Pancreas (tissue), 10 donors: Measurements from ENCODE around the gene ASRGL1. TPM values are rescaled to one million over a fixed set of nuclear protein-coding genes. Genes with fewer than 3 reads are reported as not detected.

Source experiments
- ATAC-seq, 4 donors: fragments of 200-7000 bp; cut with Tn5 transposase; one replicate each; pipeline versions ENCODE4 v1.8.0 to v1.9.1; 2020; ENCODE audit warnings: mild to moderate bottlenecking in 4 of 4, moderate library complexity in 4 of 4
- DNase-seq, 6 donors: peaks; one replicate each; pipeline ENCODE4 v3.0.0-alpha.2; 2020
- FAIRE-seq: peaks from 2 replicates; lab custom pipeline; 2012; peaks lifted over from hg19 to GRCh38; lab: Jason Lieb, UNC
- H3K27ac ChIP-seq, 4 donors: fragments of 200-600 bp; sonication (generic); 1 replicate in 3 of 4; 2 replicates in 1 of 4; pipeline versions ENCODE4 v1.5.0 to v1.8.0; 2020
- H3K27me3 ChIP-seq, 4 donors: fragments of 200-600 bp; one replicate each; pipeline ENCODE4 v1.8.0; 2021
- H3K36me3 ChIP-seq, 3 donors: fragments of 200-600 bp; sonication (generic) in 1 of 3; one replicate each; pipeline versions ENCODE4 v1.5.0 to v1.8.0; 2020 to 2021
- H3K4me1 ChIP-seq, 3 donors: fragments of 200-600 bp; one replicate each; pipeline ENCODE4 v1.8.0; 2021
- H3K4me3 ChIP-seq, 4 donors: fragments of 200-600 bp; sonication (generic) in 2 of 4; one replicate each; pipeline versions ENCODE4 v1.5.0 to v1.8.0; 2020 to 2021
- H3K9me3 ChIP-seq, 4 donors: fragments of 200-600 bp; one replicate each; pipeline ENCODE4 v1.8.0; 2021
- WGBS, 2 donors: extraction: QIAGEN DNeasy Blood & Tissue Kit; methylation state at CpG; one replicate each; pipeline ENCODE4 v1.1.7; 2013; 5-methylcytosine and 5-hydroxymethylcytosine counted together
- intact Hi-C, 3 donors: fragments of 100-400 bp; cut with DNase I; formaldehyde crosslinking; loops; one replicate each; pipeline versions ENCODE4 v1.11.1 to v1.14.2; 2022
- polyA plus RNA-seq, 2 donors: library from polyadenylated mRNA; stranded (reverse); fragments of 200-250 nt; gene quantifications; one replicate each; pipeline ENCODE4 v1.2.3, GENCODE V29; 2013
- total RNA-seq, 6 donors: library from RNA; stranded (reverse); fragmentation: NEBNext Ultra II Directional in 4 of 6; extraction: Animal tissue kit (Norgen Biotek cat#: 25700) in 4 of 6; gene quantifications; one replicate each; pipeline versions ENCODE4 v1.2.1 to v1.2.4, GENCODE V29; 2021 to 2023
- TF ChIP-seq, protein P1 (sequence below), 4 donors: fragments of 200-600 bp; sonication (generic) in 3 of 4; IDR thresholded peaks; one replicate each; pipeline versions ENCODE4 v1.5.0 to v1.8.0; 2021; ENCODE audit warnings: antibody characterized with exemption in 4 of 4
- donor health status: healthy with polysubstance abuse.
- donor health status: DM: no; HTN: no; CAD: no; lungs with moderate emphysema.
- donor health status: DM: no; HTN: no; CAD: no.
- donor health status: control.
- donor health status: control.
- donor health status: Bipolar disorder and iron deficiency.
- donor health status: DM: yes; HTN: yes; CAD: no.
- donor health status: DM: no; HTN: no; CAD: no.
- donor health status: DM: no; HTN: no; CAD: no.
- donor health status: DM: yes; HTN: yes; CAD: no.

Gene ASRGL1
- total and polyA plus RNA-seq, 8 donors, result 8.1 to 26.5 (median 12.4) TPM

DNA sequence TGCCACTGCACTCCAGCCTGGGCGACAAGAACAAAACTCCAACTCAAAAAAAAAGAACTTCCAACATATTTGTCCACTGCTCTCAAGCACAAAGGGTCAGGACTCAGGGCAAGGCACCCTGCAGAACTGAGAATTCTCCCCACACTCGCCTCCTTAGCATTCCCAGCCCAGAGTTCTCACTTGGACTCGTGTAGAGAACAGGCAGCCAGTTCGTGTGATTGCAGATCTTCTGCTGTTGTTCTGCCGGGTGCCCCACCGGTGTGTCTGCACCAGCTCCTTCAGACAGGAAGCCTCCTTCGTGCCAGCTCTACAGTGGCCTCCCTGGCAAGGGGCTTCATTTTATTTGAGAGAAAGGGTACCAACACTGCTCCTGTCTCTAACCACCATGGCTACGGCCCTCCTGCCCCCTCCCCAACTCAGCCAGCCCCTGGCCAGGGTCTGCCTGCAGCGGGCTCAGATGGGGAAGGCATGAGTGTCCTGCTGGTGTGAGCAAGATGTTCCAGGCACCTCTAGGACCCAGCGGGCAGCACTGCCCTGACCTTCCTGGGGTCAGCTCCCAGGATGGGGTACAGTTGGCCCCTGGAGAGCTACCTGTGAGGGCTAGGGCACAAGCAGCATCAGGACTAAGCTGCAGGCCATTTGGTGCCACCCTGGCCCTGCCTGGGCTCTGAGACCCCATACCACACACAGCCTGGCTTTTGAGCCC lies 62.1 kb downstream of the ASRGL1 start:
- DNase-seq (peak in 2 of 6 donors; percentile 26 to 32), ATAC-seq (no peak), FAIRE-seq (no peak)
- Histone ChIP-seq H3K36me3 (no peaks in the 10 kb centered on the region), H3K27me3 (no peaks in the 10 kb centered on the region), H3K4me1 (no peaks in the 10 kb centered on the region), H3K27ac (no peak overlapping the region), H3K9me3 (no peaks in the 10 kb centered on the region), H3K4me3 (no peak overlapping the region)
- TF ChIP-seq, protein P1, sequence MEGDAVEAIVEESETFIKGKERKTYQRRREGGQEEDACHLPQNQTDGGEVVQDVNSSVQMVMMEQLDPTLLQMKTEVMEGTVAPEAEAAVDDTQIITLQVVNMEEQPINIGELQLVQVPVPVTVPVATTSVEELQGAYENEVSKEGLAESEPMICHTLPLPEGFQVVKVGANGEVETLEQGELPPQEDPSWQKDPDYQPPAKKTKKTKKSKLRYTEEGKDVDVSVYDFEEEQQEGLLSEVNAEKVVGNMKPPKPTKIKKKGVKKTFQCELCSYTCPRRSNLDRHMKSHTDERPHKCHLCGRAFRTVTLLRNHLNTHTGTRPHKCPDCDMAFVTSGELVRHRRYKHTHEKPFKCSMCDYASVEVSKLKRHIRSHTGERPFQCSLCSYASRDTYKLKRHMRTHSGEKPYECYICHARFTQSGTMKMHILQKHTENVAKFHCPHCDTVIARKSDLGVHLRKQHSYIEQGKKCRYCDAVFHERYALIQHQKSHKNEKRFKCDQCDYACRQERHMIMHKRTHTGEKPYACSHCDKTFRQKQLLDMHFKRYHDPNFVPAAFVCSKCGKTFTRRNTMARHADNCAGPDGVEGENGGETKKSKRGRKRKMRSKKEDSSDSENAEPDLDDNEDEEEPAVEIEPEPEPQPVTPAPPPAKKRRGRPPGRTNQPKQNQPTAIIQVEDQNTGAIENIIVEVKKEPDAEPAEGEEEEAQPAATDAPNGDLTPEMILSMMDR (IDR thresholded peaks at IDR 0.05), result no peak
- 64 to 67% methylated on average over 10 of the region's 10 CpGs for WGBS, 2 donors
- intact Hi-C loops, result loop anchor here in 1 of 3 donors (10.0 kb wide), 1 partner anchor 295 kb away; no protein-coding TSS in a partner anchor

DNA sequence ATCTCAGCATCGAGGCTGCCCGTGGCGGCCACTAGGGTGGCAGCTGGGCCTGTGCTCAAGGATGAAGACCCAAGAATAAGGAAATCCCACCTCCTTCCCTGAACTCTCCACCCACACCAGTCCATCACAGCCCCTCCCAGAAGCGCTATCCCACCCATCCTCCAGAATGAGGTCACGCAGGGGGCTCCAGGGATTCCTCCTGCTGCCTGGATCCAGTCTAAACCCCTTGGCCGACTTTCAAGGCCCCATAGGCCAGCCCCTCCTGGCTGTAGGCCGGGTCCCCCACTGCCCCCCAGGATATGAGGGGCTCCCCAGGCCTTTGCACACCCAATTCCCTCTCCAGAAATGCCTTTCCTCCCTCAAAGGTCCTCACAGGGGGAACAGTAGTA lies 62.6 kb downstream of the ASRGL1 start:
- no peaks in the 10 kb centered on the region for H3K9me3 ChIP-seq
- H3K4me3 ChIP-seq, result no peak overlapping the region
- H3K27me3 ChIP-seq, result no peaks in the 10 kb centered on the region
- FAIRE-seq (no peak), ATAC-seq (no peak), DNase-seq (peak in 2 of 6 donors; percentile 26 to 41)
- H3K36me3 ChIP-seq, result no peaks in the 10 kb centered on the region
- intact Hi-C loops, result loop anchor here in 1 of 3 donors (10.0 kb wide), 1 partner anchor 295 kb away; no protein-coding TSS in a partner anchor
- no peak overlapping the region for H3K27ac ChIP-seq
- H3K4me1 ChIP-seq, result no peaks in the 10 kb centered on the region
- WGBS, 2 donors, result 49 to 60% methylated on average over 7 of the region's 7 CpGs
- TF ChIP-seq, protein P1 (IDR thresholded peaks at IDR 0.05), result no peak

DNA sequence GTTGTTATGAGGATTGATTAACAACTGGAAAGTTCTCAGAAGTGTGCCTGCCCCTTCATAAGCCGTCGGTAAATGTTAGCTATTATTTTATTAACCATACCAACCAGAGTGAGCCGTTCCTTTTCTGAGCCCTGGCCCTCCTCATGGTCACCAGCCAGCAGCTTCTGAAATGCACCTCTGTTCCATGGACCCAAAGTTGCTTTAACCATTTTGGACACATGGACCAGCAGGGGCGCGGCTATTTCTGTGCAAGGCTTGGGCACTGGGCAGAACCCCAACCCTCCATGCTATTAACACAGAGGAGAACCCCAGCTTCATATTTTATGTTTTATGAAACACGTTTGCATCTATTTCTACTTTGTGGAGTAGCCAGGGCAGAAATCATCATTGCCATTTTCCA lies 63.0 kb downstream of the ASRGL1 start:
- DNase-seq (no peak), ATAC-seq (no peak), FAIRE-seq (no peak)
- Histone ChIP-seq H3K9me3 (no peaks in the 10 kb centered on the region), H3K27ac (no peak overlapping the region), H3K36me3 (no peaks in the 10 kb centered on the region), H3K4me3 (no peak overlapping the region), H3K27me3 (no peaks in the 10 kb centered on the region), H3K4me1 (no peaks in the 10 kb centered on the region)
- TF ChIP-seq, protein P1 (IDR thresholded peaks at IDR 0.05), result no peak
- 51 to 52% methylated on average over 6 of the region's 6 CpGs for WGBS, 2 donors
- intact Hi-C loops, result no loop called here

DNA sequence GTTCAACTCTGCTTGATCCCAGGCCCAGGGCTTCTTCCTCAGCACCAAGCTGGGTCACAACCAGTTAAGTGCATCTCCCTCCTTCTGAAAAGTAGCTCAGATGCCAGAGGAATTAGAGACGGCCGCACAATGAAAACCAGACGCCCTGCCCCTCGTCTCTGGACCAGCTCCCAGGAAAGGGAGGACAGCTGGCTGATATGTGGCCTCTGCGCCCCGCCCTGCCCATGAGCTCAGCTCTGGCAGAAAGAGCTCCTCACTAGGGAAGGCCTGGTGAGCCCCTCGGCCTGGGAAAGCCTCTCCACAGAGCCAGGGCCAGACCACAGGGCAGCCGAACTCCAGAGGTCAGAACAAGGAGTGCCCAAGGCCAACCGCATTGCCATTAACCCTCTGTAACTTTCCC lies 63.5 kb downstream of the ASRGL1 start:
- FAIRE-seq (no peak), ATAC-seq (peak; percentile 27 to 70 (median 63)), DNase-seq (peak in 4 of 6 donors; percentile 22 to 64 (median 45))
- Histone ChIP-seq H3K36me3 (no peaks in the 10 kb centered on the region), H3K27me3 (no peaks in the 10 kb centered on the region), H3K9me3 (no peaks in the 10 kb centered on the region), H3K4me3 (no peak overlapping the region), H3K27ac (no peak overlapping the region), H3K4me1 (no peaks in the 10 kb centered on the region)
- intact Hi-C loops, result no loop called here
- 43% methylated on average over 9 of the region's 9 CpGs for WGBS, 2 donors
- TF ChIP-seq, protein P1 (IDR thresholded peaks at IDR 0.05), result no peak

DNA sequence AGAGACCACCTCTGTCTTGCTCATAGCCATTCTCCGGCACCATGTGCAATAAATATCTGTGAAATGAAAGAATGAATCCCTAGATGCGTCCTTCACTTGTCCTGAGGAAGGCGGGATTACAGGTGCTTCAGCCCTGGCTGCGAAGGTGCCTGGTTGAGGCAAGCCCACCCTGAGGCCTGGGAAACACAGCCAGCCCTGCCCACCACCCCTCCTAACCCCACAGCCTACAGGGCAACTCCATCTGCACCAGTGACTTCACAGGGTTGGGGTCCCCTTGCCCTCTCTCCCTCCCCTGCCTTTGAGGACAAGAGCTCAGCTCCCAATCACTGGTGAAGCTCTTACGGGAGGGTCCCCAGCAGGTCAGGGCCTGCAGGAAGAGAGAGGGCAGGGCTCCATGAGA lies 64.1 kb downstream of the ASRGL1 start:
- H3K4me1 ChIP-seq, result no peaks in the 10 kb centered on the region
- no peak for ATAC-seq
- no peaks in the 10 kb centered on the region for H3K9me3 ChIP-seq

More for the DNA sequence above, 64.1 kb downstream of the ASRGL1 start:
- DNase-seq, result peak in 2 of 6 donors; percentile 23 to 24
- H3K36me3 ChIP-seq, result no peaks in the 10 kb centered on the region
- H3K27ac ChIP-seq, result no peak overlapping the region
- no peak overlapping the region for H3K4me3 ChIP-seq
- FAIRE-seq, result no peak
- intact Hi-C loops, result no loop called here
- TF ChIP-seq, protein P1 (IDR thresholded peaks at IDR 0.05), result no peak
- no peaks in the 10 kb centered on the region for H3K27me3 ChIP-seq
- 80 to 88% methylated on average over 5 of the region's 5 CpGs for WGBS, 2 donors
